Measurements from ENCODE around the gene PAPOLG.
"Not testable (repeated sequence)": the region's sequence is repeated elsewhere in the genome, so short reads cannot be mapped to it uniquely, and the experiment has no call there.

PAPOLG gene

DNA sequence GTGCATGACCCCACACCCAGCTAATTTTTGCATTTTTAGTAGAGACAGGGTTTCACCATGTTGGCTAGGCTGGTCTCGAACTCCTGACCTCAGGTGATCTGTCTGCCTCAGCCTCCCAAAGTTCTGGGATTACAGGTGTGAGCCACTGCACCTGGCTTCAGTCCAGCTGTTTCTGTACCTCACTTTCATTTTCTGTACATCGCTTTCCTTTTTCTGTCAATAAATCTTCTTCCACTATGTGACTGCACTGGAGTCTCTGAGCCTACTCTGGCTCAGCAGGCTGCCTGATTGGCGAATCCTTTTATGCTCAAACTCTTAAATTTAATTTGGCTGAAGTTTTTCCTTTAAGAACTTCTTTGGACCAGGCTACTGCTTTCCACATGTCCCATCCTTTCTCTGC lies 70.8 kb downstream of the PAPOLG start:
- not testable (repeated sequence) for H3K4me3 Mint-ChIP-seq, H3K36me3 Mint-ChIP-seq, H3K9me3 Mint-ChIP-seq, H3K27me3 Mint-ChIP-seq
- Mint-ChIP-seq H3K4me1 (peaks cover 16% of the 10 kb centered on the region), H3K27ac (peak overlapping the region; percentile 0)

DNA sequence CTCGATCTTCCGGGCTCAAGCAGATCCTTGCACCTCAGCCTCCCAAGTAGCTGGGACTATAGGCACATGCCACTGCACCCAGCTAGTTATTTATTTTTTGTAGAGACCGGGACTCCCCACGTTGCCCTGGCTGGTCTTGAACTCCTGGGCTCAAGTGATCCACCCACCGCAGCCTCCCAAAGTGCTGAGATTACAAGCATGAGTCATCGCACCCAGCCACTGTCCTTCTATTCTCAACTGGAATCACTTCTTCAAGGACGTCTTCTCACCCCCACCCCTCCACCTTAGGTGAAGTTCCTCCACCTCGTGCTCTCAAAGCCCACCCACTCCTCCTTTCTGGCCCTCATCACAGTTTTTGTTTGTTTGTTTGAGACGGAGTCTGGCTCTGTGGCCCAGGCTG lies 71.3 kb downstream of the PAPOLG start:
- H3K27me3 Mint-ChIP-seq, result no peaks in the 10 kb centered on the region
- H3K27ac Mint-ChIP-seq, result peak overlapping the region; percentile 19
- no peaks in the 10 kb centered on the region for H3K36me3 Mint-ChIP-seq
- peaks cover 17% of the 10 kb centered on the region for H3K4me1 Mint-ChIP-seq
- H3K9me3 Mint-ChIP-seq, result no peaks in the 10 kb centered on the region
- H3K4me3 Mint-ChIP-seq, result no peak overlapping the region

DNA sequence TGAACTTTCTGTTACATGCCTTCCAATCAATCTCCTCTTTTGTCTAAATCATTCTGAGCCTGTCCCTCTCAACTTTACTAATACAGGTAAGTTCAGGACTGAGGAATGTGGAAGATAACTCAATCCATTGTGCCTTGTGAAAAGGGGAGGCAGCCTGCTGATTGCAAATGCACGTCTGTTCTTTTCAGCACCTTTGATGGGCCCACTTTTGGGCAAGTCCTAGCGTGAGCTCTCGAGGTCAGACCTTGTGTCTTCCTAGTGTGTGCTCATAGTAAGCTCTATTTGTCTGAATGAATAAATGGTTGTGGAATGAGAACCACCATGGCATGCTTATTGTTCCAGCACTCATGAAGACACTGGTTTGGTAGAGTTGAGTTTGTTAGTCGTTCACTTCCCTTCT lies 74.9 kb downstream of the PAPOLG start:
- no peak overlapping the region for H3K4me3 Mint-ChIP-seq
- no peaks in the 10 kb centered on the region for H3K36me3 Mint-ChIP-seq
- no peaks in the 10 kb centered on the region for H3K27me3 Mint-ChIP-seq
- peak overlapping the region; percentile 44 for H3K27ac Mint-ChIP-seq
- H3K4me1 Mint-ChIP-seq, result peaks cover 34% of the 10 kb centered on the region
- H3K9me3 Mint-ChIP-seq, result no peaks in the 10 kb centered on the region

DNA sequence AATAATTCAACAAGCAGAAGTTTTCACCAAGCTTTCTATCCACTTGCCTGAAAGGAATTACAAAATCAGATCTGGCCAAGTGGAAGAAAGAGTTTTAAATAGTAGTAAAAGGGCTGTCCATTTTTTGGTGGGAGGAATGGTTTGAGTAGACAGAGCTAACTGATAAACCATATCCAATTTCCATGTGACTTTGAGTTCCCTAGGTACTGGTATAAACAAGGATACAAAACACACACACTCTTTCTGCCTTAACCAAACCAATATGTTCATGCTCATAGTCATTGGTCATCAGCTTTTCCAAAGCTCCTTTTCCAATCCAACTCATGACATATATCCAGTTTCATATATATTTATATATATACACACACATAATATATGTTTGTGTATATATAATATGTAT lies 75.9 kb downstream of the PAPOLG start:
- Mint-ChIP-seq H3K4me3 (no peak overlapping the region), H3K36me3 (no peaks in the 10 kb centered on the region), H3K27me3 (no peaks in the 10 kb centered on the region), H3K4me1 (peaks cover 30% of the 10 kb centered on the region), H3K9me3 (no peaks in the 10 kb centered on the region), H3K27ac (no peak overlapping the region)

DNA sequence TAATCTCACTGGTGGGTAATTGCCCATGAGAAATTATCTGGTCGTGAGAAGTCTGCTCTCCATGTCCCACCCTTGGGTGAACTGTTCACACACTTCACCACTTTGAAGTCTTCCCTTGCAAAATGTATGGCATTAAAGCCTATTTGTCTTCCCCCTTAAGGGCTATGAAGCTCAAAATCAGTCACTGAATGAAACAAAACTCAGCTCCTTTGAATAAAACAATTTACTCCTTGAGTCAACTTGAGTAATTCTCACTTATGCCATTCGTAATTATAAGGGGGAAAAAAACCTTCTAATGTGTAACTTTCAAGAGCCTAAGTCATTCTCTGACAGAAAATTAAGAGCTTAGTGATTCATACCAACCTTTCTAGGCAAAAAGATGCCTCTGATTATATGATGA lies 76.6 kb downstream of the PAPOLG start:
- H3K9me3 Mint-ChIP-seq, result no peaks in the 10 kb centered on the region
- peak overlapping the region; percentile 79 for H3K27ac Mint-ChIP-seq
- peak overlapping the region; percentile 61 for H3K4me3 Mint-ChIP-seq
- peaks cover 26% of the 10 kb centered on the region for H3K4me1 Mint-ChIP-seq
- H3K27me3 Mint-ChIP-seq, result no peaks in the 10 kb centered on the region
- no peaks in the 10 kb centered on the region for H3K36me3 Mint-ChIP-seq

DNA sequence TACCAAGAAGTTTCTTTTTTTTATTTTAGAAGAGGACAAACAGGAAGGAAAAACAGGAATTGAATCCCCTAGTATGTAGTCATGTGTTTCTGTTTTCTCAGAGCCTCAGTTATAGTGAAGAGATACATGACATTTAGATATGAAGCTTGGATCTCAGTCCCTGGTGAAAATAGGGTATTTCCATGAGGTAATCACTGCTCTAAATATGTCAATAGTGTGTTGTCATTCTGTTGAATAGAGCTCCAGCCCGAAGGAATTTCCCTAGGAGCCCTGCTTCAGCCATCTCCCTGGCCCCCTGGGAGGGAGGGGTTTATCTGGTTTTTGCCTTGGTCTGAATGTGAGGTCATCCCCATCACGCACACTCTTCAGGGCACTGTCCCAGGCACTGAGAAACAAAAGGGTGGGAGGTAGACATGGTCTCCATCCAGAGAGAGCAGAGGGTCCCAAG lies 78.2 kb downstream of the PAPOLG start:
- Mint-ChIP-seq H3K27ac (peak overlapping the region; percentile 66), H3K9me3 (no peaks in the 10 kb centered on the region), H3K4me3 (no peak overlapping the region), H3K36me3 (no peaks in the 10 kb centered on the region), H3K27me3 (no peaks in the 10 kb centered on the region), H3K4me1 (peaks cover 26% of the 10 kb centered on the region)

DNA sequence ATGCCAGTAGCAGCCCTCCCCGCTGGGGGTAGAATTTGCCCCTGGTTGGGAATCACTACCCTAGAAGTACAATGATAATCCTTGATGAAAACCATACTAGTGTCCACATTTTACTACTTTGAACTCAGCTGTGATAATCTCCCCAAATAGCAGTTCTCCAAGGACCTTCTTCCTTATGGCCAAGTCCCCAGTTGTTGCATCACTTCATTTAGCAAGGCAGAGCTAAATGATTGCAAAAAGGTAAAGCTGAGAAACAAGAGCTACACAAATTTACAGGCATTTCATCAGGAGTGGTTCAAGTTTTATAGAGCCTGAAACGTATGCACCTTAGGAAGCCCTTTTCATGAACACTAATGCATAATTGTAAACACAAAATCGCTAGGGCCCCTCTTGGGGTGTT lies 80.4 kb downstream of the PAPOLG start:
- Mint-ChIP-seq H3K4me3 (no peak overlapping the region), H3K27me3 (no peaks in the 10 kb centered on the region), H3K9me3 (no peaks in the 10 kb centered on the region), H3K36me3 (no peaks in the 10 kb centered on the region), H3K4me1 (peaks cover 32% of the 10 kb centered on the region), H3K27ac (no peak overlapping the region)

DNA sequence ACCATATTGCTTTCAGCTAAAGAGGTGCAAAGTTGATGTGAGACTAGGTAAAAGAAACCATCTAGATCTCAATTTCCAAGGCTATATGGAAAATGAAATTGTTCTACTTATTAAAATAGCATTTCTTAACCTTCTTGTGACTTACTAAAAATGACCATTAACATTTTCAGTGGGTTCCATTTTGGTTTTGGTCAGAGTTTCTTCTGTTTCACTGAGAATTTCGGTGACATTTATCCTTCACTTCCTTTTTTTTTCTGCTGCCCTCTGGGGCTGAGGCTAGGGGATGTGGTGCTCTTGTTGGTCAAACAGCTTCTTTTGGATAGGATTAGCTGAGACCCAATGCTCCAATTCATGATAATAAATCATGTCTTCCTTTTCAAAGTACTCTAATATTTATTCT lies 81.1 kb downstream of the PAPOLG start:
- Mint-ChIP-seq H3K9me3 (no peaks in the 10 kb centered on the region), H3K27me3 (no peaks in the 10 kb centered on the region), H3K4me1 (peaks cover 32% of the 10 kb centered on the region), H3K36me3 (no peaks in the 10 kb centered on the region), H3K27ac (no peak overlapping the region), H3K4me3 (no peak overlapping the region)

DNA sequence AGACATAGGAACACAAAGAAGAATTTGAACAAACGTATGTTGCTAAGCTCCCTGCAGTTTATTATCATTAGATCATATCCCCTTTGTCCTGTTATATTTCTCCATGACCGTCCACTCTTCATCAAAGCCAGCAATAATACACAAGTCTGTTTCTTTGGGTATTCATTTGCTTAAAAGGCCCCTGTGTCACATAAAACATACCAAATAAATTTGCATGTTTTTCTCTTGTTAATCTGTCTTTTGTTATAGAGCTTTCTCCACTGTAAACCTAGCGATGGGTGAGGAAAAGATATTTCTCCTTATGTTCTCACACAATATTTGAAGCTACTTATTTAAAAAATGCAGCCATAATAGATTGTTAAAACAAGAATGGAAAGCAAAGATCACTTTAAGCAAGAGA lies 82.4 kb downstream of the PAPOLG start:
- Mint-ChIP-seq H3K4me1 (peaks cover 18% of the 10 kb centered on the region), H3K27ac (no peak overlapping the region), H3K36me3 (no peaks in the 10 kb centered on the region), H3K27me3 (no peaks in the 10 kb centered on the region), H3K9me3 (no peaks in the 10 kb centered on the region), H3K4me3 (no peak overlapping the region)

DNA sequence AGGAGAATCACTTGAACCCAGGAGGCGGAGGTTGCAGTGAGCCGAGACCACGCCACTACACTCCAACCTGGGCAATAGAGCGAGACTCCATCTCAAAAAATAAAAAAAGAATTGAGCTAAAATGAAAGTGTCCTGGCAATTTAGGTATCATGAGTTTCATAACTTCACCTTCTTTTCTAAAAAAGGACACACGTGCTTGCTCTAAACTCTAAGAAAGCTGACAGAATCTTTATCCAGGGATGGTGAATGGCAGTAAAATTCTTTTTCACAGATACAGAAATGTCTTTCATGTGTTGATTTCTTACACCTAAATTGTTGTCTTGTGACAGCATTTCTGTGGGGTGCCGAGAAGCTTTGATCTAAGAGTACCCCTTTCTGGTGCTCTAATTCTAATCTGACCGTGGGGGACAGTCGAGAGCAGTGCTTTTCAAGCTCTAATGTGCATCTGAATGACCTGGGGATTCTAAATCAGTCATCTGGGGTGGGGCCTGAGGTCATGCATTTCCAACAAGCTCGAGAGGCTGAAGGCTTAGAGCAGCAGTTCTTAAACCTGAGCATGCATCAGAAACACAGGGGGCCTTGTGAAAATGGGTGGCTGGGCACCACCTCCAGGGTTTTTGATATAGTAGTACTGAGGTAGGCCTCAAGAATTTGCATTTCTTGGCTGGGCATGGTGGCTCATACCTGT lies 83.2 kb downstream of the PAPOLG start:
- Mint-ChIP-seq H3K4me1 (peaks cover 20% of the 10 kb centered on the region), H3K27me3 (no peaks in the 10 kb centered on the region), H3K4me3 (no peak overlapping the region), H3K27ac (no peak overlapping the region), H3K36me3 (no peaks in the 10 kb centered on the region), H3K9me3 (no peaks in the 10 kb centered on the region)

DNA sequence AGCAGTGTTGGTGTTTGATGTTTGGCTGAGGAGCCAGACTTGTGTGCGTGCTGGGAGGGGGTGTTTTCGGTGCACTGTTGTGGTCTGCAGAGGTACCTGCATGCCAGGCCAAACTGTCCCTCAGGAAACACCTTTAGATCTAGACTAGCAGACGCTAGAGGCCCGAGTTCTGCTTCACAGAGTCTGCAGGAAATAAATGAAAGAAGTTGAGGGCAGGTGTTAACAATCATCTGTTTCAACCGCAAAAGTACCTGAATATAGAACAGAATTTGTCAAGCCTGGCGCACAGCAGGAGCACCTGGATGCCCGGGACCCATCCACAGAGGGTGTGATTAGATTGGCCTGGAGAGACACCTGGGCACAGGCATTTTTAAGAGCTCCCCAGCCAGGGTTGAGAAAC lies 84.8 kb downstream of the PAPOLG start:
- peak overlapping the region; percentile 68 for H3K27ac Mint-ChIP-seq
- no peaks in the 10 kb centered on the region for H3K9me3 Mint-ChIP-seq
- peak overlapping the region; percentile 40 for H3K4me3 Mint-ChIP-seq
- H3K27me3 Mint-ChIP-seq, result no peaks in the 10 kb centered on the region
- H3K4me1 Mint-ChIP-seq, result peaks cover 20% of the 10 kb centered on the region
- no peaks in the 10 kb centered on the region for H3K36me3 Mint-ChIP-seq

DNA sequence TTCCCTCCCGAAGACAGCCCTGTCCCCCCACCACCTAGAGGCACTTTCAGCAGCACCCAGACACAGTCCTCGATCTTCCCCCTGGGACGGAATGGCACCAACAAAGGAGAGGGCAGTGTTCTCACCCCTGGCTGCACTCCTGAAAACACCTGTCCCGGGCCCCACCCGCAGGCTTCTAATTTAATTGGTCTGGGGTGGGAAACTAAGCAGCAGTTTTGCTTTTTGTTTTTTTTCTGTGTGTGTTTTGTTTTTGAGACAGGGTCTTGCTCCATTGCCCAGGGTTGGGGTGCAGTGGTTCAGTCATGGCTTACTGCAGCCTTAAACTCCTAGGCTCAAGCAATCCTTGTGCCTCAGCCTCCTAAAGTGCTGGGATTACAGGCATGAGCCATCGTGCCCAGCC lies 86.9 kb downstream of the PAPOLG start:
- H3K27me3 Mint-ChIP-seq, result no peaks in the 10 kb centered on the region
- H3K36me3 Mint-ChIP-seq, result no peaks in the 10 kb centered on the region
- H3K27ac Mint-ChIP-seq, result no peak overlapping the region
- H3K4me3 Mint-ChIP-seq, result no peak overlapping the region
- no peaks in the 10 kb centered on the region for H3K9me3 Mint-ChIP-seq
- H3K4me1 Mint-ChIP-seq, result peaks cover 20% of the 10 kb centered on the region

DNA sequence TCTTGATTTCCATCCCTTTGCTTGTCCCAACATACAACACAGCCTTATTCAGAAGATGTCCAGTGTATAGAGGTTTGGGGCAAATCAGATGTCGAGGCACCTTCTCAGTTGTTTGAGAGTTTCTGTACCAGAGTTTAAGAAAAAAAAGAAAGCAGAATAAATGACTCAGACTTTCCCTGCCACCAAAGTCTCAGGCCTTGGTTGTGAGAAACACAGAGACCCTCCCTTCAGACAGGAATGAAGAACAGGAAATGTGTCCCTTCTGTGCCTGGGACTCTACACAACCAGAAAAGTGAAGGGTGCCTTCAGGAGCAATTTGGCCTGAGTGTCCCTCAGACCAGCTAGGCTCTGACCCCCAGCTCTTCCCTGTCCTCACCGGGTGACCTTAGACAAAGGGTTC lies 88.0 kb downstream of the PAPOLG start:
- no peaks in the 10 kb centered on the region for H3K27me3 Mint-ChIP-seq
- H3K27ac Mint-ChIP-seq, result peak overlapping the region; percentile 63
- peaks cover 20% of the 10 kb centered on the region for H3K4me1 Mint-ChIP-seq

DNA sequence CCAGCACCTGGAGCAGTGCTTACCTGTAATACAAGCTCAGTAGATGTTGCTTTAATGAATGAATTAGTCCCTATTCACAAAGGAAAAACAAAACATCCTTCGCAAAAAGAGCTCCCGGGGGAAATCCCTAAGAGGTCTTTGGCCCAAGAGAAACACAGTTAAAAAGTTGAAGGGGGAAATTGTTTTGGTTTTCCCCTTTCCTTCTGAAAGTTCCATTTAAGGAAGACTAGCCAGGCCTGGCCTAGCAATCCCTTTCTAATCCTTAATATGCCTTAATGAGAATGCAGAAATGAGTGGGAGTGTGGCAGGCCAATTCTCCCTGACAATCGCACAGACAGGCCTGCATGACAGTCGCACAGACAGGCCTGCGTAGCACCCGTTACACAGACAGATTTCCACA lies 91.8 kb downstream of the PAPOLG start:
- H3K27ac Mint-ChIP-seq, result no peak overlapping the region
- H3K4me3 Mint-ChIP-seq, result no peak overlapping the region
- H3K4me1 Mint-ChIP-seq, result peaks cover 11% of the 10 kb centered on the region
- H3K36me3 Mint-ChIP-seq, result no peaks in the 10 kb centered on the region
- no peaks in the 10 kb centered on the region for H3K9me3 Mint-ChIP-seq
- H3K27me3 Mint-ChIP-seq, result no peaks in the 10 kb centered on the region

More for the DNA sequence above, 88.0 kb downstream of the PAPOLG start:
- no peaks in the 10 kb centered on the region for H3K36me3 Mint-ChIP-seq
- H3K4me3 Mint-ChIP-seq, result no peak overlapping the region
- no peaks in the 10 kb centered on the region for H3K9me3 Mint-ChIP-seq
